Central memory CD4-positive, alpha-beta T cell (primary cell): ENCODE results near the gene CPLANE2.
"Not testable (repeated sequence)": the region's sequence is repeated elsewhere in the genome, so short reads cannot be mapped to it uniquely, and the experiment has no call there.

Experiments
- DNase-seq: peaks from one replicate; pipeline ENCODE4 v3.0.0; 2022
- total RNA-seq, 3 experiments: gene quantifications; one replicate each; lab custom pipeline; 2026; lab: John Stamatoyannopoulos, UW

Gene CPLANE2, protein sequence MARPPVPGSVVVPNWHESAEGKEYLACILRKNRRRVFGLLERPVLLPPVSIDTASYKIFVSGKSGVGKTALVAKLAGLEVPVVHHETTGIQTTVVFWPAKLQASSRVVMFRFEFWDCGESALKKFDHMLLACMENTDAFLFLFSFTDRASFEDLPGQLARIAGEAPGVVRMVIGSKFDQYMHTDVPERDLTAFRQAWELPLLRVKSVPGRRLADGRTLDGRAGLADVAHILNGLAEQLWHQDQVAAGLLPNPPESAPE
- total RNA-seq = 3.6 to 7.6 (median 5.0) reads per million in 3 experiments

DNA sequence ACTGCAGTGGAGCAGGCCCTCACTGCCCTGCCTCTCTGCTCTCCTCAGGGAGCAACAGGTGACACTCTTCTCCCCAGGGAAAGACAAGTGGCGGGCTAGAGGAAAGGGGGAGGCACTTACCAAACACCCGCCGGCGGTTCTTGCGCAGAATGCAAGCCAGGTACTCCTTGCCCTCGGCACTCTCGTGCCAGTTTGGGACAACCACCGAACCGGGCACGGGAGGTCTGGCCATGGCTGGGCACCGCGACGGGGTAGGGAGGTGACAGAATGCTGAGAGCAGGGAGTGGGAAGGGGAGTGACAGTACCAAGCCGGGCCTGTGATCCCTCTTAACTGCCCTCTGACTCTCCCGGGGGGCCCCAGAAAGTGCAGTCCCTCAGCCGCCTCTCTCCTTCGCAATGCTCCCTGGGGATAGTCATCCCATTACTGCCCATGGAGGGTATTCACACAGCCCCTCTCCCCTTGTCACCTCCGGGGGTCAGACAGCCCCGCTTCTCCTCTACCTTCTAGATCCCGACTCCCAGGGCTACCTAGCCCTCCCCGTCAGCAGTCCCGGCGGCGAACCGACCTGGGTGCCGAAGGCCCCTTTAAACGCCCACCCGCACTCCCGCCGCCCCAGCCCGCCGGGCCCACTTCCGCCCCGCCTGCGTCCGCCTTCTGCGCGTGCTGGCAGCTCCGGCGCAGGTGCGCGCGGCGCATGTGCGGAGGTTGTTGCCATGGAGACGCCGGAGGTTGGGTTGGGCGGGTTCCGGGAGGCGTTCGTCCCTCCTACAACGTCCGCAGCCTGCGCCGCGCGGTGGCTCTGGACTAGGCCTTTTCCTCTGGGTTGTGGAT is at the start of gene CPLANE2:
Gene CPLANE2, minus strand, starts transcription at position 673 of the 832 bp plus-strand sequence. Its CDS starts 441 bp downstream, at position 232.
- DNase-seq = peak; percentile 95

DNA sequence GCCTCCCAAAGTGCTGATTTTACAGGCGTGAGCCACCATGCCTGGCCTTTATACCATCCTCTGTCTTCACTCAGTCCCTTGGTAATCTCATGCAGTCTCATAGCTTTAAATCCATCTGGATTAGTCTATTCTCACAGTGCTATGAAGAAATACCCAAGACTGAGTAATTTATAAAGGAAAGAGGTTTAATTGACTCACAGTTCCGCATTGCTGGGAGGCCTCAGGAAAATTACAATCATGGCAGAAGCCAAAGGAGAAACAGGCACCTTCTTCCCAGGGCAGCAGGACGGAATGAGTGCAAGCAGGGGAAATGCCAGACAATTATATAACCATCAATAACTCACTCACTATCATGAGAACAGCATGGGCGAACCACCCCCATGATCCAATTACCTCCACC is 49.1 kb upstream of the CPLANE2 start:
- DNase-seq = no peak

DNA sequence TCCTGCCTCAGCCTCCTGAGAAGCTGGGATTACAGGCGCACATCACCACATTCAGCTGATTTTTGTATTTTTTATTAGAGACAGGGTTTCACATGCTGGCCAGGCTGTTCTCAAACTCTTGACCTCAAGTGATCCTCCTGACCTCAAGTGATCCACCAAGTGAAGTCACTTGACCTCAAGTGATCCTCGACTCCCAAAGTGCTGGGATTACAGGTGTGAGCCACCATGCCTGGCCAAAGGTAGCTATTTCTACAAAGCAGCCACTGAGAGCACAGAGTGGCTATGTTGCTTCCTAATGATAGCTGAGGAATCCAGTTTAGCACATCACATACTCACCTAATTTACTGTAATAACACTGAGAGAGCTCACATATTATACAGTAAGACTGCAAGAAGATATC is 44.8 kb upstream of the CPLANE2 start:
- DNase-seq = no peak

DNA sequence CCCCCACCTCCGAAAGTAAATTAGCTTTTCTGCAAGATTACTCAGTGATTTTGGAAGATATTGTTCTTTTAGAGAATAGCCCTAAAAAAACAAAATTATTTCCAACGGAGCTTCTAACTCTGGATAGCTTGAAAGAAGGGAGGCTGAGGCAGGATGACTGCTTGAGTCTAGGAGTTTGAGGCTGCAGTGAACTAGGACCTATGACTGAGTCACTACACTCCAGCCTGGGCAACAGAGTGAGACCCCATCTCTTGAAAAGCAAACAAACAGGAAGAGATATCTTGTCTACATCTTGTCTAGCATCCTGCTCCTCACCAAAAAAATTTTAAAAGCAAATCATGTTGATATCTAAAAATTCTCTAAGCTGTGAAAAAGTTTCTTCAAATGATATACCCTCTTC is 42.2 kb upstream of the CPLANE2 start:
- no peak for DNase-seq

DNA sequence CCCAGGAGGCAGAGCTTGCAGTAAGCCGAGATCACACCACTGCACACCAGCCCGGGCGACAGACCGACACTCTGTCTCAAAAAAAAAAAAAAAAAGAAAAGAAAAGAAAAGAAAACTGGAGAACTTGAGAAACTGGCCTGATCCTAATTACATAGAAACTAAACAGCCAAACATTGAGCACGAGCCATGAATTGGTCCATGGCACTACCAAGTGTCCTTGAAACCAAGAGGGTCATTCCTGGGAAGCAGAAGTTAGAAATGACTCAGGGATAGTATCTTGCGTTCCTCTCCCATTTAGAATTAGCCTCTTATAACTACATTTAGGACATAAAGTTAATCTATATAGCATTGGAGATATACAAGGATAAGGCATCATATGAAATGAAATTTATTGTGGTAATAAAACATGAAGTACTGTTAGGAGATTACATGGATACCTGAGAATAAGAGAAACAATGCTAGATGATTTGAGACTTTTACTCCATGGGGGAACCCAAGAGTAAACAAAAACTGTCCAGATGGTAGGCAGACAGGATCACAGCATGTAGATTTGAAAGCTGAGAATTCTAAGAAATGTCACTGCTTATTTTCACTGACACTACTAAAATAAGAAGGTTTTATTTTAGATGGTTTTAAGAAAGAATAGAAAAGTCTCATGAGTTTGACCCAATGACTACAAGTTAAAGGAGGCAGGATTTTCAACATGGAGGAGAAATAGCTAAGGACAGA is 39.5 kb upstream of the CPLANE2 start:
- no peak for DNase-seq

DNA sequence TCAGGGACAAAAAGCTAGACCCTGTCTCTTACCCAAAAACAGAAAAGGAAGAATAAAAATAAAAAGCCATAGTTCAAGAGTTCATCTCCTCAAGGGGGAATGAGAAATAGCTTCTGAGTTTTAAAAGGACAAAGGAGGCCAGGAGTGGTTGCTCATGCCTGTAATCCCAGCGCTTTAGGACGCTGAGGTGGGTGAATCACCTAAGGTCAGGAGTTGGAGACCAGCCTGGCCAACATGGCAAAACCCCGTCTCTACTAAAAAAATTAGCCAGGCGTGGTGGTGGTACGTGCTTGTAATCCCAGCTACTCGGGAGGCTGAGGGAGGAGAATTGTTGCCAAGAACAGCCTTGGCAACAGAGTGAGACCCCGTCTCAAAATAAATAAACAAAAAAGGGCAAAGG is 38.6 kb upstream of the CPLANE2 start:
- no peak for DNase-seq

DNA sequence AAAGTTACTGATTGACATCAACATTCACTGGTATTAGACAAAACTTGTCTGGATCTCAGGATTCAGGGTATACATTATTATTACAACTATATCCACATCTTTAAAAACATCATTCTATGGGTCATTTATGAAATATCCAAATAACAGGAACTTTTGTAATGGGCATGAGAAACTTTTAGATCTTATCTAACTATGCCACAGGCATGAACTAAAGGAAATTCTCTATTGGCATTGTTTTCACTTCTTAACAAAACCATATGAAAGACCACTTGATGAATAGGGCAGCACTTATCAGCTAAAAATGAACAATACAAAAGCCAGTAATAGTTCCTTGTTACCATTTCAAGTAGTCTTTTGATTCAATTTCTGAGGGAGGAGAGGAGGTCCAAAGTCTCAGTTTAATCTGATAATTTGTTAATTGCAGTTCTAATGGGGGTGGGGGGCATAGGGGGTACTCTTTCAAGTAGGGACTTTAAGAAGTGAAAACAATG is 30.8 kb upstream of the CPLANE2 start:
- no peak for DNase-seq

DNA sequence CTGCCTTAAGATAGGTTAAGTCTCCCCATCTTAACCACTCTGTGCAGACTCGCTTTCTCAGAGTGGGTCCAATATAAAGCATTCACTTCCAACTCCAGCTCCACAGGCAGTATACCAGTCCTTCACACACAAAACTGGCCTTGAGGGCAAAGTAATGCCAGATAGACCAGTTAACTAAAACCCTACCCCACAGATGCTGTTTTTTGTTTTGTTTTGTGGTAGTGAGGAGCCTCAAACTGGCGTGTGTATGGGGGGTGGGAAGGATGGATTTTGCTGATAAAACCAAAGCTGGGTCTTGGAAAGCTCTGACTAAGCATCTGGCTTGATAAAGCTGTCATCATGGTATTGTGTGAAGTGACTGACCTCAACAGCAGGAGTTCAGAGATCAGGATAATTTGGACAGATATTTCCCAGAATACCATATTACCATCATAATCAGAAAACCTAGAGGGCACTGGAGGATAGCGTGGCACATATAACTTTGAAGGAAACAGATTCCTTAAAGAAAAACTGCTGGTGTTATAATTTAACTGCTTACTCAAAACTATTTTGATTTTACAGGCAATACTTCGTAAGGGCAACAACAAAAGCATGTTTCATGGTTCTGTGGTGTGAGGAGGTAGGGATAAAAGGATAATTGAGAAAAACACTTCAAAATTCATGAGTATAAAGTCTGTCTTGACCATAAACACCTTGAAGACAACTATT is 29.6 kb upstream of the CPLANE2 start:
- no peak for DNase-seq

DNA sequence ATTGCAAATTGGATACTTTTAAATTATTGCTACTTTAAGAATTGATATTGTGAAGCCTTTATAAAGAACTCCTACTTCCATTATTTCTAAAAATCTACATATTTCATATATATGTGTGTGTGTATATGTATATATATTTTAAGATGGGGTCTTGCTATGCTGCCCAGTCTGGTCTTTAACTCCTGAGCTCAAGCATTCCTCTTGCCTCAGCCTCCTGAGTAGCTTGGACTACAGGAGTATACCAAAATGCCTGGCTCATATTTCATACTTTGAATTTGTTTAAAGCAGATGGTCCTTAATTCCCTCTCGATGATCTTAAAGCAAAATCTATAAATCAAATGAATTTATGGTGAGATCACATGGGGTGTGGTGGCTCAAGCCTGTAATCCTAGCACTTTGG is 25.1 kb upstream of the CPLANE2 start:
- DNase-seq = no peak

DNA sequence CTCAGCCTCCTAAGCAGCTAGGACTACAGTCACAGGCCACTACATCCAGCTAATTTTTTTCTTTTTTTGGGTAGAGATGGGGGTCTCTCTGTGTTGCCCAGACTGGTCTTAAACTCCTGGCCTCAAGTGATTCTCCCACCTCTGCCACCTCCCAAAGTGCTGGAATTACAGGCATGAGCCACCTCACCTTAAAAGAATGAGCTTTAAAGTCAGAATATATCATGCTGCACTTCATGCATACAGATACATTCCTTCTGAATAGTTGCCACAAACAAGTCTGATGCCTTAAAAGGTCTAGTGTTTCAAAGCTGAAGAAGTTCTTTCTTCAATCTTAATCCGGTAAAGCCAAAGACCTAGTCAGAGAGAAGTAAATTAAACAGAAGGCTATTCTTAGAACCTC is 23.8 kb upstream of the CPLANE2 start:
- no peak for DNase-seq

DNA sequence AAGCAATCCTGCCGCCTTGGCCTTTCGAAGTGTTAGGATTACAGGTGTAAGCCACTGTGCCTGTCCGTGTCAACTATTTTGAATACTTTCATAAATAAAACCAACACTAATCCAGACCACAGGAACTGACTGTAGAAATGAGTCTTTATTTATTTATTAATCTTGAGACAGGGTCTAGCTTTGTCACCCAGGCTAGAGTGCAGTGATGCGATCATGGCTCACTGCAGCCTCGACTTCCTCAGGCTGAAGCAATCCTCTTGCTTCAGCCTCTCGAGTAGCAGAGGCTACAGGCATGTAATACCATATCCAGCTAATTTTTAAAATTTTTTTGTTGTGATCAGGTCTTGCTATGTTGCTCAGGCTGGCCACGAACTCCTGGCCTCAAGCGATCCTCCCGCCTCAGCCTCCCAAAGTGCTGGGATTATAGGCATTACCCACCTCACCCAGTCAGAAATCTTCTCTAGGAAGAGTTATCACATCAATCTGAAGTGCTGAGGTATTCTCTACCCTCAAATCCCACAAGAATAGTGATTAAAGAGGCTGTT is 21.7 kb upstream of the CPLANE2 start:
- no peak for DNase-seq

DNA sequence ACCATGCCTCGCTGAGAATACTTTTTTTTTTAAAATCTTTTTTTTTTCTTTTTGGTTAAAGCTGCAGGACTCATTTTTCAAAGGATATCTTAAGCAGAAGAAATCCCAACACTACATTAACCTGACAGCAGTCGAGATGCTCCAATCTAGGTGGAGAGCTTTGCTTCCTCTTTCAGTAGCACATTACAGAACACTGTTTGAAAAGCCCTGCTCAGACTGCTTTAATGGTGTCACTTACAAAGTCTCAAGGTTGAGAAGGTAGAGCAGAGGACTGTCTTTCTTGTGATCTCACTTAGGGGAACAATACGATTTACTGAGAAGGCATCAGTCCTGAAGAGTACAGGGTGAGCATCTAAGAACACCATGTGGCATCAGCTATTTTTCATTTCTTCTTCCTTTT is 21.0 kb upstream of the CPLANE2 start:
- DNase-seq = no peak

DNA sequence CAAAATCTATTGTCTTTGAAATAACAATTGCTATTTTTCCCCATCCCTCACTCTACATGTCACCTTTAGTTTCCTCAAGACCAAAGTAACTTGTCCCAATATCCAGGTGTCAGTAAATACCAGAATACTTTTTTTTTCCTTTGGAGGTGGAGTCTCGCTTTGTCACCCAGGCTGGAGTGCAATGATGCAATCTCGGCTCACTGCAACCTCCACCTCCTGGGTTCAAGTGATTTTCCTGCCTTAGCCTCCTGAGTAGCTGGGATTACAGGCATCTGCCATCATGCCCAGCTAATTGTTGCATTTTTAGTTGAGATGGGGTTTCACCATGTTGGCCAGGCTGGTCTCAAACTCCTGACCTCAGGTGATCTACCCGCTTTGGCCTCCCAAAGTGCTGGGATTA is 20.6 kb upstream of the CPLANE2 start:
- not testable (repeated sequence) for DNase-seq

DNA sequence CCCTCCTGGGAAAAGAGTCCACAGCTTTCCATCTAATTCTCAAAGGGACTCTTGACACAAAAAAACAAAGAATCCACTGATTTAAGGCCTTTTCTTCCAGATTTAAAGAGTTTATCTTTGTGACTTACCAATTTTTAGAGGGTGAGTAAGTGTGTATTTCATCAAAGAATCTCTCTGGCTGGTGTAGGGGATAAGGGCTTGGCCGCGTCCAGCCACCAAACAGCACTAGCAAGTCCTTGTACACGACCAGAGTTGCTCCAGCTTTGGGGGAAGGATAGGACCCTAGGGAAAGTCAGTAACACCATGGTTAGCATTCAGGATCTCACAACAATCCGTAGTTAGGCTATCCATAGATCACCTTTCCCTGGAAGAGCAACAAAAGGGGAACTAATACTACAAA is 19.5 kb upstream of the CPLANE2 start:
- DNase-seq = no peak

DNA sequence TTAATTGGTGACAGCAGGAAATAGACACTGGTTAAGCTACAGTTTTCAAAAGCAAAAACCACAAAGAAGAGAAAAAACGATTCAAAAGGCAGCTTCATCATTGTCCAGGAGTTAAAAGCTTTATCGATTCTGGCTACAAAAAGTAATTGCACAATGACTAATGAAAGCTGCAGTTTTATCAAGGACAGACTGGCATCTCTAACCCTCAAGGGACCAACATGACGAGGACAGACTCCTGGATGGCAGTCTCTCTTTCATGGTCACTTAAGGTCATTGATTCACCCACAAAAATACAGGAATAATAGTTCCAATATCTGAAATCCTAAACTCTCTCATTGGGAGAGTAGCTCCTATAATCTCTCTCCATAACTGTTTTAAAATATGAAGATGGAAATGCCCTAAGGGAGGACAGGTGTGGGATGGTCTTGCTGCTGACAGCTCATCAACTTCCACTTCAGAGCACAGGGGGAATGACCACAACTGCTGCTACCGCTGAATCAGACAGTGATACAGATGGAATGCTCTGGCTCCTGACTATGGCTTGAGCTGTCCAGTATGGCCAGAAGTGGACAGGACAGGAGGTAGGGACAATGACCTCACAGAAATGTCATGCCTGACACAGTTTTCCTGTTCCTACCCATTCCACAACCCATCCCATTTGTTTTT is 17.4 kb upstream of the CPLANE2 start:
- no peak for DNase-seq

DNA sequence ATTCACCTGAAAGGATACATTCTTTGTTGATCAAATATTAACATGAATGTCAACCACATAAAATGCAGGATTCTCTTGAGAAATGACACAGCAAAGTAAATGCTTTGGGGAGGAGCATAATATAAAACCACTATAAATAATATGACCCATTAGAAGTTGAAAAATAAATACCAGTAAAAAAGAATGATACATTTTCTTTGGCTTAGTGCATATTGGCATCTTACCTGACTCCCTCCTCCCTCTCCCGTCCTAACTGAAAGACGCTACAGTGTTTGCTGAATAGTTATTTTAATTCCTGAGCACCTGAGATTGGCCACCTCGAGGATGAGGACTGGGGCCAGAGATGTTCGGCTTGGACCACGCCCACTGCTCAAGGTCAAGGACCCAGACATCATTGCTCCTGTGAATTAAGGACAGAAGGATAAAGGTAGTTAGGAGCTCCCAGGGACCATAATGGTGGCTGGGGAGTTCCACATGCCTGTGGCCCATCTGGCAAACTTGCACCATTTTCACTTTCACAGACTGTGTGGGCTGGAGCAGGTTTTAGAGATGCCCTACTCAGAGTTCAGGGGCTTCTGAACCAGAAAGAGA is 16.4 kb upstream of the CPLANE2 start:
- DNase-seq = no peak

DNA sequence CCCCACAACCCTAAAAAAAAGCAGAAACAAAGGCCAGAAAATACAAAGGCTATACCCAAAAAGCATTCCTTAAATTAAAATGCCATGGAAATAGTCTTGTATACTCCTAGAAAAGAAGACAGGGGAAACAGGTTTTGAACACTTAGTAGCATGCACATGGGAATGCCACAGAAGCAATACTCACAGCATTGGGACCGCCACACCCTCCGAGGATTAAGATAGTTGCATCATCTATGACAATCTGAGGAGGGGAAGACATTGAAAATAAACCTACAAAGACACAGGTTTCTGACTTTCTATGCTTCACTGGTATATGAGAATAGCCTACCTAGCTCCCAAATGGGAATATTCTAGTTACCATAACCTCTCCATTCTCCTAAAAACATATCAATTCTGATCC is 15.9 kb upstream of the CPLANE2 start:
- no peak for DNase-seq

DNA sequence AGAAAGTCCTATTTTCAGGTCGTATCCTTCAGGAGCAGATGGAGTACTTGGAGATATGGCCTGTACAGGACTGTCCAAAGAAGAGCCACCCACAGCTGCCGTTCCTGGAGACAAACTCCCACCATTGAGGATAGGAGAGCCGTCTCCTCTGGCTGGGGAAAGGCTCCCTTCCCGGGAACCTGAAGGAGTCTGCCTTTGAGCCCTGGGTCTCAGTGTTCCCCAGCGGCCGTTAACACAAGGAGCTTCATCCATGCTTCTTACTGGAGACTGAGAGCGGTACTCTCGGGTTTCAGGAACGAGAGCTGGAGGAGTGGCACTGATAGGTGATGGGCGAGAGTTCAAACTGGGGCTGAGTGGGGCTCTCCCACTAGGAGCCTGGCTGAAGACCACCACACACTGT is 14.4 kb upstream of the CPLANE2 start:
- DNase-seq = no peak

DNA sequence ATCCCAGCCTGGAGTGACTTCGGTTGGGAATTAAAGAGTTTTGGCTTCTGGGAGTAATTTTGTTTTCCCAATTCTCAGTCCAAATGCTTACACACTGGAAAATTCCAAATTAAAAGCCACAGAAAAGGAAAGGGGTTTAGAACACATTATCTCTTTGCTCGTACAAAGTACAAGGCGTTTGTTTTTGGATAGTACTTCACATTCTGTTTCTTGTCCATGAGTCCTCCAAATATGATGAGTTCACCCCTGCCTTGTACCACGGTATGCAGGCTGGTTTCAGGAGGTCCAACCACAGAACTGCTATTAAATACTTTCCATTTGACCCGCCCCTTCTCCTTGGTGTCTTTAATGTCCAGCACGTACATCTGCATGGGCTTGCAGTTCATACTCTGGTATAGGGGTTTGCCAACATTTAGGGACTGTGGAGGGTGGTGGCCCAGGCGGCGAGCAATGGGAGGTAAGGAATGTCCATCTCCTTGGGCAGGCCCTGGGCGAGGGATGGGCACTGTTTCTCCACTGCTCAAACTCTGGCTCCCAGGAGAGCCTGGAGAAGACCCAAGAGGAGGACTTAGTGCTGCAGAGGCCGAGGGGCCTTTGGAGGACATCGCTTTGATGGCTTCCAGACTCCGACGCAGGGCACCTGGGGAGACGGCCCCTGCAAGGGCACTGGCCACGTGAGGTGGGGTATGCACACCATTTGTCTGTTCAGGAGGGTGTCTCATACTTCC is 13.7 kb upstream of the CPLANE2 start:
- no peak for DNase-seq

DNA sequence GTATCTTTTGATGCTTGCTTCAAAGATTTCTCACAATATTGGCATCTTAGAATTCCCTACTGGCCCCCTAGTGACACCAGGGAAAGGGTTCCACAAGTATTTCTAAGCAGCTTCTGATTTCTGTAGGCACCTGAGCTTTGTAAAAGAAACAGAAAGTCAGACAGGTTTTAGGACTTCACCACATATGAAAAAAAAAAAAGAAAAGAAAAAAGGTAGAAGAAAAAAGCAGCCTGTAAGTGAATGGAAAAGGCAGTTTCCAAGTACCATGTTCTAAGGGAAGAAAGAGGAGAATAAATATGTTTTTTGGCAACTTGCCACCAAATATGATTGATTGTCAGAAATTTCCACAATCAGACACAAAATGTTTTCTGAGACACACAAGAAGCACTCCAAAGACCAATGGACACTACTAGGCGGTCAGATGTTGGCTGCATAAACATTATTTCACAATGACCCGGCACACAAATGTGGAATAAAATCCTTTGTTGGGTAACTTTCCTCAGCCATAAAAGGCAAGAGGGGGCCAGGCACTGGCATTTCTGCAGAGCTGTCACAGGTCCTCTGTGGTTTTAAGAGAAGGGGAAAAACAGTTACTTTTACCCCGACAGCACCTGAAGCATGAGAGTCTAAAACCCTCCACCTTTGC is 12.7 kb upstream of the CPLANE2 start:
- DNase-seq = no peak
